SH-SY5Y (cell line): Measurements from ENCODE around the gene LIG4.

Experiments
- GATA2 ChIP-seq: IDR thresholded peaks from 2 replicates; pipeline ENCODE4 v1.6.1; 2011; ENCODE audit warnings: mild to moderate bottlenecking, low read depth, low read length
- GATA3 ChIP-seq: IDR thresholded peaks from 2 replicates; pipeline ENCODE4 v1.6.1; 2011; ENCODE audit warnings: low read depth, mild to moderate bottlenecking, low read length, moderate library complexity

DNA sequence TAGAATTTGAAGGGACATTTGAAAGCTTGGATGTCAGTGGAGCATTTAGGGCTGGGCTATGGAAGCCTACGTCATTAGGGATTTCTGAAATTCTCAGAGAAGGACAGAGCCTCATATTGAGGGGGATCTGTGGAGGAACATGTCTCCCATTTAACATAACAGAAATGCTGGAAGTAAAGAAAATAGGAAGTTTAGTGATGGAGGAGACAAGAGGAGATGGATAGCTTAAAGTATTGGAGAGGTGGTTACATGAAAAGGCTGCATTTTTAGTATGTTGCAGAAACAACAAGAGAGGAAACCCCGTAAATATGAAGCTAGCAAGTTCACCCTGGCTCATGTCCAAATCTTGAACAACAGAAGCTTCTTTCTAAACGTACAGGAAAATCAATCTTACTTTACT, 24.4 kb downstream of the LIG4 start:
- TF ChIP-seq GATA2 (no peak), GATA3 (no peak)
